ENCODE data around the gene ICA1. TPM values are rescaled to one million over a fixed set of nuclear protein-coding genes. Genes with fewer than 3 reads are reported as not detected.

The ICA1 gene
- total and polyA plus RNA-seq, 2 of the 13 experiments (the other 11 are each of a cell fraction or from before 2014, with no cell fraction given) = 0.29 TPM; not detected in 1

- TF ChIP-seq GPBP1L1 (CRISPR knock-in tag; IDR thresholded peaks at IDR 0.05) (no peak), TEAD2 (CRISPR knock-in tag; IDR thresholded peaks at IDR 0.05) (no peak), ZSCAN5A (CRISPR knock-in tag; IDR thresholded peaks at IDR 0.05; ENCODE audit: borderline replicate concordance) (0 out of 2 replicates have a peak, but pooled peaks have one; percentile 40), ZNF644 (CRISPR knock-in tag; IDR thresholded peaks at IDR 0.05; ENCODE audit: low read depth) (peak; percentile 44; the same call in 1 of the 2 replicates), TBX2 (CRISPR knock-in tag; IDR thresholded peaks at IDR 0.05; ENCODE audit: borderline replicate concordance) (peak; percentile 55; the same call in 1 of the 2 replicates), ZNF574 (CRISPR knock-in tag; IDR thresholded peaks at IDR 0.05) (peak; percentile 51; the same call in 1 of the 2 replicates), ZMYM2 (CRISPR knock-in tag; IDR thresholded peaks at IDR 0.05) (0 out of 2 replicates have a peak, but pooled peaks have one; percentile 46), ZSCAN30 (CRISPR knock-in tag; IDR thresholded peaks at IDR 0.05) (no peak), EHMT2 (IDR thresholded peaks at IDR 0.05; ENCODE audit: borderline replicate concordance, low read depth, low read length) (peak; percentile 18; the same call in 1 of the 2 replicates), GATAD2A (CRISPR knock-in tag; IDR thresholded peaks at IDR 0.05) (0 out of 2 replicates have a peak, but pooled peaks have one; percentile 19), STAG1 (CRISPR knock-in tag; IDR thresholded peaks at IDR 0.05) (no peak), ARID4A (CRISPR knock-in tag; IDR thresholded peaks at IDR 0.05; ENCODE audit: borderline replicate concordance) (peak; percentile 48; the same call in 1 of the 2 replicates), HNF4A (CRISPR knock-in tag; IDR thresholded peaks at IDR 0.05) (peak; percentile 96), SALL1 (CRISPR knock-in tag; IDR thresholded peaks at IDR 0.05) (peak; percentile 79), HOXA3 (CRISPR knock-in tag; IDR thresholded peaks at IDR 0.05) (peak; percentile 59; the same call in 1 of the 2 replicates), MTA3 (CRISPR knock-in tag; IDR thresholded peaks at IDR 0.05) (no peak), ZSCAN25 (CRISPR knock-in tag; IDR thresholded peaks at IDR 0.05) (peak; percentile 26; the same call in 1 of the 2 replicates), E2F1 (CRISPR knock-in tag; IDR thresholded peaks at IDR 0.05) (no peak), ZNF34 (CRISPR knock-in tag; IDR thresholded peaks at IDR 0.05; ENCODE audit: borderline replicate concordance) (no peak), MXD4 (CRISPR knock-in tag; IDR thresholded peaks at IDR 0.05) (no peak)
These were observed 86.0 kb downstream of the ICA1 start (continued) for GRCh38 chr7:8175929-8176369.
